ENCODE data around the gene DCLRE1B.

Gene DCLRE1B

DNA sequence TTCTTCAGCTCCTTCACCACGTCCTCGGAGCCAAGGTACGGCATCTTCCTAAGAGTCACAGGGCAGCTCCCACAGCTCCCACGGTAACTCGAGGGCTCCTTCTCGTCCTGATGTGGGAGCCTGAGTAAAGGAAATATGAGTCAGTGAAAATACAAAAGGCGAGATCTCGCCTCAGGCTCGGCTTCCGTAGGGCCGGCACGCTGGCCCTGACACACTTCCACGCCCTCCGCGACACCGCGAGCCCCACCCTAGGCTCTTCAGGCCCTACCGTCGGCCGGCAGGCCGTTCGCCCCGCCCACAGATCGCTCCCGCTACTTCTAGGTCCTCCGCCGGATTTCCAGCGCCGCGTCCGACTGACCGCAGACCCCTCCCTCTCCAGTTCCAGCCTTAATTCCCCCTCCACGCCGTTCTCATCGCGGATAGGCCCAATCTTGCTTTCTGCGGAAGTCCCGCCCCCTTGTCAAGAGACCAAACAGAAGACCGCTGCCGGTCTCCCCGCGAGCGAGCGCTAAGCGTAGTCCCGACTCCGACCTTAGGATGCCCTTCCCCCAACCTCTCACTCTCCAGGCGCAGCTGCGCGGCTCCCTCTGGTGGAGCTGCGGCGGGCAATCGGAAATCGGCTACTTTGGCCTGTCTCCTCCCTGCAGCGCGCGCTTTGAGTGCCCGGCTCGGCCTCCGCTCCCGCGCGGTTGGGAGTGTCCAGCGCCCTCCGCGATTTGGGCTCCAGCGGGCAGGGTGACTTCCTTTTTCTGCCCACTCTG is at the start of gene DCLRE1B, which contains the start of gene AP4B1:
TSS of gene DCLRE1B (plus strand) at position 653 of the 761 bp plus-strand sequence. CDS start 261 bp downstream, outside the sequence.
TSS of gene AP4B1 (minus strand) at position 126 of the 761 bp plus-strand sequence. CDS start at position 44, 82 bp downstream.
- DNase-seq: peak; percentile 99 to 100

DNA sequence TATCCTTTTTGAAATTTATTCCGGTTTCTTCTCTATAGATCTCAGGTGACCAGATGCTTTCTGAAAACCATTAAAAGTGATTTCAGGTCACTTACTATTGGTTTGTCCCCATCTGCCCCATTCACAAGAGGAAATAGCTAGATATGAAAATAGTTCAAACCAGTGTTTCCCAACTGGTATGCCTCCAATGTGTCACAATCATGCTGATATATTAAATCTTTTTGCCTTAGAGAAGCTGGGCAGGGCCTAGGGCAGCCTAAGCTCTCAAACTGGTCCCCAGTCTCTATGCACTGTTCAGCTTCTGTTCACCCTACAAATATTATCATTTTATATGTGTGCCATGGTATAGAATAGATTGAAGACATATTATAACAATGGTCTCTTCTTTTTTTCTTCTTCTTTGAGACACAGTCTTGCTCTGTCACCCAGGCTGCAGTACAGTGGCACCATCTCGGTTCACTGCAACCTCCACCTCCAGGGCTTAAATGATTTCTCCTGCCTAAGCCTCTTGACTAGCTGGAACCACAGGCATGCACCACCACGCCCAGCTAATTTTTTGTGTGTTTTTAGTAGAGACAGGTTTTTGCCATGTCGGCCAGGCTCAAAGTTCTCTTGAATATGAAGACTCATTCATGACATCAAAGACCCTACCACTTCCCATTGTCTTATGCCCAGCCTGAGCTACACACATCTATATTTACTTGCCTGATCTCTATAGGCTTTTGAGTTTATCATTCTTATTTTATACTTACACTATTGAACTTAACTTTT is 49.3 kb upstream of the DCLRE1B start:
- DNase-seq: no peak

DNA sequence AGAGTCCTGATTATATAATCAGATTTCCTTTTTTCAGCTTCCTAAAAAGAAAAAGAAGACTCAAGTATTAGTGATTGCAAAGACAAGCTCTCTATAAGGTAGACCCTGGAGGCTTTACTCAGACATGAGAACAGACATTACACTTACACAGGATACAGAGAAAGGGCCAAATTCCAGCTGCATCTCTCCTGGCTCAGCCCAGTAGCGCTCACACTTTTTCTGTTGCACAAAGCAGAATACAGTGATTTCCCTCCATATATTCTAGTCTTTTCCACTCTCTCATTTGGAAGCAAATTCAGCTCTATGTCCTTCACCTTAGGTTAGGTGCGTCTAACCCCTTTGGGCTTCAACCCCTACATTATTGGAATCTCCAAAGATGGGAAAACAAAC is 48.7 kb upstream of the DCLRE1B start:
- no peak for DNase-seq

DNA sequence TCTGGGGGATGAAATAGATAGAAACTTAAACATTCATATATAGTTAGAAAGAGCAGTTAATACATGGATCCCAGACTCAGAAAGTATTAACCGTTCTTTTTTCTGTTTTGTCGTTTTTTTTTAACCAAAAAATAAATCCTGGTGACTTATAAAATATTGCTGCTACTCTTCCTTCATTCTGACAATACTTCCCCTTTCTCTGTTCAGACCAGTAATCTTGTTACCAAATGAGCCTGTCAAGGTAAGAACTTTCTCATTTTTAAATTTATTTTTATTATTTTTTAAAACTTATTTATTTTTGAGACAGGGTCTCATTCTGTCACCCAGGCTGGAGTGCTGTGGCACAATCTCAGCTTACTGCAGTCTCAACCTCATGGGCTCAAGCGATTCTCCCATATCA is 47.4 kb upstream of the DCLRE1B start:
- DNase-seq: no peak

DNA sequence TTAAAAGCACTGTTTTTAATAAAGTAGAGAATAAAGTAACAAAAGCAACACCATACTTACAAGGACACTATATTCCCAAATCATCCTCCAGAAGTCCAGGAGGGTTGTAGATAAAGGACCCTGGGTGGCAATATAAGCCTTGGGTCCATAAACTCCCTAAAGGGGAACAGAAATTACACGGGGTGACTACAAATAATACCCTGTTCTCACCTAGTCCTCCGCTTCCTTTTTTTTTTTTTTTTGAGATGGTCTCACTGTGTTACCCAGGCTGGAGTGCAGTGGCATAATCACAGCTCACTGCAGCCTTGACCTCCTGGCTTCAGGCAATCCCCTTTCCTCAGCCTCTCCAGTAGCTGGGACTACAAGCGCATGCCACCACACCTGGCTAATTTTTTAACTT is 46.7 kb upstream of the DCLRE1B start:
- no peak for DNase-seq

DNA sequence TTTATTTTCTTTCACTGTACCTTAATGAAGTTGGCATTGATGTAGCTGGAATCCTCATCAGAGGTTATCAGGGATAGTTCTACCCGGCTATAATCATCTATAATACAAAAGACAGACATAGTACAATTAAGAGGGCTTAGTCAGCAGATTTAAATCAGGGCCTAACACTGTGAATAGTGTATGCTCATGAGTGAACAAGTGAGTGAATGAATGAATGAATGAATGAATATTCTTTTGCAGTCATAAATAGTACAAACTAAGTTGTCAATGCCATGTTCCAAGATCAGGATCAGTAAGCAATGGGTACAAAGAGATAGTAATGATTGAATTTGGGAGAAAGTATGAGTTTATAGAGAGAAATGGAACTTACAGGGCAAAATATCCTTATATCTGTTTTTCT is 46.1 kb upstream of the DCLRE1B start:
- DNase-seq: no peak

DNA sequence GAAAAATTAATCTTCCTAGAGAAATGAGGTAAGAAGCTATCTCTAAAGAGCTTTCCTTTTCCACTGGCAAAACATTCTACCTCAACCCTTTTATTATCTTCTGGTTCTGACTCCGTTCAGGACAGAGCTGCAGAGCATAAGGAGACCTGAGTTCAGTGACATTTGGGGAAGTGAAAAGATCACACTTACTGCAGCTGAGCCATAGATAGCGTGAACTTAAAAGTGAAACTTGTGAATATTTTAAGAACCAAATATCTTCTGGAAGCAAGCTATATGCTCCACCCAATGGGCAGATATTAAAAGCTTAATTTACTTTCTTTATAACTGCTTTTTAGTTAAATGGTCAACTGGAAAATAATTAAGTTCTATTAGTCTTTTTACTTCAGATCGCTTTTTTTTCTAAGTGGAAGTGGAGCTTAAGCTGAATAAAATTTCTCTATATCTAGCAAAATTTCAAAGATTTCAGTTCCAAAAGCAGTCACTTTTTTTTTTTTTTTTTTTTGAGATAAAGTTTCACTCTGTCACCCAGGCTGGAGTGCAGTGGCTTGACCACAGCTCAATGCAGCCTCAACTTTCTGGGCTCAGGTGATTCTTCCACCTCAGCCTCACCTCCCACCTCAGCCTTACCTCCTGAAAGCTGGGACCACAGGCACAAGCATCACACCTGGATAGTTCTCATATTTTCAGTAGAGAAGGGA is 45.5 kb upstream of the DCLRE1B start:
- no peak for DNase-seq

DNA sequence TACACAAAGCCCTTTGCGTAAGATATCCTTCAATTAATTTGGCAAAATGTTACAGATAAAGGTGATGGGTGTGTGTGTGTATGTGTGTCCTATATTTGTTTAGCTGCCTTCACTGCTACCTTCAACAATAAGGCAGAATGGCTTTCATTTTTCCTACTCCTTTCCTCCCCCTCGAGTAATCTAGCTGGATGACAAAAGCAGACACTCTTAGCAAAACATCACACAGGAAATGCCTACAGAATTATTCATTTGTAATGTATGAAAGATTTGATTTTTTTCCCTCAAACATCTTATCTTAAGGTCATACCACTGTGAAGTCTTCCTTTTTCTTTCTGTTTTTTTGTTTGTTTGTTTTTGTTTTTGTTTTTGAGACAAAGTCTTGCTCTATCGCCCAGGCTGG is 44.2 kb upstream of the DCLRE1B start:
- DNase-seq: no peak

DNA sequence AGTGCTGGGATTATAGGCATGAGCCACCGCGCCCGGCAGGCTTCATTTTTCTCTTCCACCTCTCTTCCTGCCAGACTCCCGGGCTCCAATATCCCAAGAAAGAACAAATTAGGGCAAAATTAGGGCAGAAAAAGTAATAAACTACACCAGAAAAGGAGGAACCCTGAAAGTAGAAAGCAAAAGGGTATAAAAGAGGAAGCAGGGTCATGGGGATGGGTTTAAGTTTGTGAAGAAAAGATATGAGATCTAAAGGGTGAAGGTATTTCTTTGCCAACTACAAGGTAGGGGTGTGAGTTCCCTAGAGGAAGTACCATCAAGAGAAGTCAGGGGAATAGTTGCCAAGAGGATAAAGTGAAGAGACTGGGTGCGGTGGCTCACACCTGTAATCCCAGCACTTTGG is 43.5 kb upstream of the DCLRE1B start:
- DNase-seq: no peak

DNA sequence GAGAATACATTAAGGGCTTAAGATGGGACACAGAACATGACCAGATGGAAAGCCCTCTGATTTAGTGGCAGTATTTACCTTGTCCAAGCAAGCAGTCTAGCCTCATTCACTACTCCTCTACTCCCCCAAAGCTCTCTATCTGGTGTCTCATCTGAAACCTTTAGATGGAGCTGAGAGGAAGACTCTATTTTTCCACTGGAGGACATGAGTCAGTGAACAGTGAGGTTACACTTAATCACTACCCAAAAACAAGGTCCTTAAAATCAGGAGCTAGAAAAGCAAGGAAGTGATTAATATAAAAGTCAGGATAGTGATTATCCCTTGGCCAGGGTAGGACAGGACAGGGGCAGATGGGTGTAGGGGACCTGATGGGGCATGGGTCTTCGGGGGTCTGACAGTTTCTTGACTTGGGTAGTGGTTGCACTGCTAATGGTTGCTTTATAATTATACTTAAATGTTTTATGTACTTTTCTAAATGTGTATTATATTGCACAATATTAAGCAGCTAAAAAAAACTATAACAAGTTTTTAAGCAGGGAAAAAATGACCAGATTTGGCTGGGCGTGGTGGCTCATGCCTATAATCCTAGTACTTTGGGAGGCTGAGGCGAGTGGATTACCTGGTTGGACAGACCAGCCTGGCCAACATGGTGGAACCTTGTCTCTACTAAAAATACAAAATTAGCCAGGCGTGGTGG is 36.6 kb upstream of the DCLRE1B start:
- DNase-seq: no peak

DNA sequence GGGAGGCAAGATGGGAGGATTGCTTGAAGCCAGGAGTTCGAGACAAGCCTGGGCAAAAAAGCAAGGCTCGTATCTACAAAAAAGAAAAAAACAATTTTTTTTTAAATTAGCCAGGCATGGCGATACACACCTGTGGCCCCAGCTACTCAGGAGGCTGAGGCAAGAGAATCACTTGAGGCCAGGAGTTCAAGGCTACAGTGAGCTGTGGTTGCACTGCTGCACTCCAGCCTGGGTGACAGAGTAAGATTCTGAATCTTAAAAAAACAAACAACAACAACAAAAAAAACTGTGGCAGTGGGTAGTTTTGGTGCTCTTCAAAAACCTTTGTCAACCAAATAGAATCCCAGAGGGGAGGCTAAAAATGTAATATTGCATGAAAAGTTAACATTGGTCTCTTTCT is 34.3 kb upstream of the DCLRE1B start:
- no peak for DNase-seq

DNA sequence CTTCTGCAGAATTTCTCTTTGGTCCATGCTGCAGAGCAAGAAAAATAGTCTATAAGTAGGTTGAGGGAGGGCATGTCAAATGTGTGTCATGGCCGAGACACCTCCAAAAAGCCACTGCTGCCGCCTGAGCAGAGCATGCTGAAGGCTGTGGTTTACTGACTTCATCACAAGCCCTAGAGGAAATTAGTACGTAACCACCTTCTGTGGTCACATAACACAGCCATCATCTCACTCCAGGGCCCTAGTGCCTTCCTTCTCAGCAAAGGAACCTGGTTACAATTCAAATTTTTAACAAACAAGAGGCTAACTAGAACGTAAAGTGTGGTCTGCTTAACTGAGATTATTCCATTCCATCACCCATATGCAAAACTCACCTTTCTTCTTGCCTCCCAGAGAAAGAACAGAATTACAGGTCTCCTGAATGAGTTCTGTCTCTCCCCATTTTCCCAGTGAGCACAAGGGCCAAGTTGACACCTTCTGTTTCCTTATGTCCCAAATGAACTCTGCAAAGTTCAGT is 33.5 kb upstream of the DCLRE1B start, which contains the start of gene PTPN22:
TSS of gene PTPN22 (minus strand) at position 116 of the 517 bp plus-strand sequence.
- DNase-seq: no peak

DNA sequence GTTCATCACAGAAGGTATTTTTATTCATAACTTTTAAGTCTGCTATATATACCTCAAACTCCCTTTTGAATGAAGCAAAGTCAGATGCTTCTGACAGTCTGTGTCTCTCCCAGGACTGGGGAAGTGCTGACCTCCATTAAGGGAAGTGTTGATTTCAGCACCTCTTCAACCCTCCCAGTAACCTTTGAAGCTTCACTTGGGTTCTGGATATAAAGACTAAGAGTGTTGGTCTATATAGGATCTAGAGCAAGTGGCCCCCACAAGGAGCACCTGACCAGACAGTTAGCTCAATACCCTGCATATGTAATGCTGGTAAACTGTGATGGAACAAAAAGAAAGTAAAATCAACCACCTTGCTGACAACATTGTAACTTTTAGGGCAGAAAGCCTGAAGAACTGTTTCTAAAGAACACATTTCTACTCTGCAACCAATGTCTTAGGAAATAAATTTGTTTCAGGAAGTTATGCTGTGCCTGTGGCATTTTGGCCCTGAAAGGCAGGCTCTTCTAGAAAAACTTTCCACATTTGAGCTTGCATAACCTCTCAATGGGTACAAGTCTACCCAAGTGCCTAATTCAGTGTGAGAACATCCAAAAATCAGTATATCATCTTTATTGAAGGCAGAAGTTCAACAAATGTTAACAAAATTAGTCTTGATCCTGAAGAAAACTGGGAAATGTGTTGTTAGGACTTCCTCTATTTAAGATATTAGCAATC is 32.7 kb upstream of the DCLRE1B start:
- DNase-seq: no peak

DNA sequence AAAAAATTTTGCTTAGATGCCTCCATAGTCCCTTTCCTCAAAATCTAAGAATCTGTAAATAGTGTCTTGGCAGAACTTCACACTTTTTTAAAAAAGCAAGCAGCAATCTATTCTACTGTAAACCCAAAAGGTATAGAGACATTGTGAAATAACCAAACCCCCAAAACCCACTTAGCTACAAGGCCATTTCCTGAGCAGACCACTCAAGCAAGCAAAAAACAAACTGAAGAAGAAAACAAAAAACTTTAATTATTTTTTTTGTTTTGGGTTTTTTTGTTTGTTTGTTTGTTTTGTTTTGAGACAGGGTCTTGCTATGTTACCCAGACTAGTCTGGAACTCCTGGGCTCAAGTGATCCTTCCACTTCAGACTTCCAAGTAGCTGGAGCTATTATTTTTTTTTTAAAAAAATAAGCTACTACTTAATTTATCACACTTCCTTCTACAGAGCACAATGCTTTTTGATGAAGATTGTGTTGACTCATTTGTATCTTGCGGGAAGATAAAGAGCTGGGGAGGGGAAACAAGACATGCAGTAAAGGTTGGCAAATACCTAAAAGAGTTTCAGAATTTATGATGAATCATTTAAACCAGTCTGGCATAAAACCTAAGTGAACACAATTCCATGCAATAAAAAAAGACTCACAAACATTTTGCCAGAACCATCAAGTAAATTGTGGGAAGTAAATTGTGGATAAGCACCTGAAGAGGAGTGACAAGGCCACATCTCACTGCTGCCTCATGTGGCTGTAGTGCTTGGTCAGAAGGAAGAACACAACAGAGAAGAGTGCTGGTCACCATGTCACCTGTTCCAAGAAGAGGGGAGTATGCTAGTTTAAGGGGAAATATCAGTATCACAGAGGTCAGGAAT is 30.9 kb upstream of the DCLRE1B start:
- DNase-seq: no peak

DNA sequence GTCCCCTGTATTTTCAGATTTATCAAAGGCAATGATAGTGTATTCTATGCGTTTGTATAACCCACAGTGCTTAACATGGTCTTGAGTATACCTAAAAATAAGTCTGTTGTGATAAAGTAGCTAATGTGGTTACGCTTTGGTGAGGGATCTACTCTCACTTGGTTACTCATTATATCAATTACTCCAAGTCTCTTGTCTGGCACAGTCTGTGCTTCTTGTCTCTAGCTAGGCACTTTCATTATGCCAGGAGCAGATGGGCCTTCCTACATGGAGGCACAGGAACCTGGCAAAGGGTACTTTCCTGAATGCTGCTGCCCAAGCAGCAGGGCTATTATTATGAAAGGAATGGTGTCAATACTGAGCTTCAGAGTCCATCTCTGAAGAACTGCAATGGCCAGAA is 29.4 kb upstream of the DCLRE1B start:
- peak in 1 of 2 experiments; percentile 84 for DNase-seq

DNA sequence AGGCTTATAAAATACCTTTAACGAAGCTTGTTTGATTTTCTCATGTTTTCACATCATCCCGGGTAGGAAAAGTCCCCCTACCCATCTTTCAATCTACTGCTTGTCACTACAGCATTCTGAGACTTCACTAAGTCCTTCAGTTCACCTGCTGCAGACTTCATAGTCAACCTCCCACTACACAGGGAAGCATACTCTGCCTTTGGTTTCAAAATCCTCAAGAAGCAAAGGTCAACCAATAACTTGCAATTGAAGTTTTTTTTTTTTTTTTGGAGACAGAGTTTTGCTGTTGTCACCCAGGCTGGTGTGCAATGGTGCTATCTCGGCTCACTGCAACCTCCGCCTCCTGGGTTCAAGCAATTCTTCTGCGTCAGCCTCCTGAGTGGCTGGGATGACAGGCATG is 28.9 kb upstream of the DCLRE1B start:
- no peak for DNase-seq

DNA sequence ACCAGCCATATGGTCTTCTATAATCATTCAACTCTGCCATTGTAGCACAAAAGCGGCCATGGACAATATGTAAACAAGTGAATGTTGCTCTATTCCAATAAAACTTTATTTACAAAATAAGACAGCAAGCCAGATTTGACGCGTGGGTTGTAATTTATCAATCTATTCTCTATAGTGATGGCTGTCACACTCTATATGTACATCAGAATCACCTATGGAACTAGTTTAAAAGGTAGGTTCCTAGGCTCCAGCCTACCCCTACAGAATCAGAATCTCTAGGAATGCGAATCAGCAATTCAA is 25.4 kb upstream of the DCLRE1B start:
- no peak for DNase-seq

DNA sequence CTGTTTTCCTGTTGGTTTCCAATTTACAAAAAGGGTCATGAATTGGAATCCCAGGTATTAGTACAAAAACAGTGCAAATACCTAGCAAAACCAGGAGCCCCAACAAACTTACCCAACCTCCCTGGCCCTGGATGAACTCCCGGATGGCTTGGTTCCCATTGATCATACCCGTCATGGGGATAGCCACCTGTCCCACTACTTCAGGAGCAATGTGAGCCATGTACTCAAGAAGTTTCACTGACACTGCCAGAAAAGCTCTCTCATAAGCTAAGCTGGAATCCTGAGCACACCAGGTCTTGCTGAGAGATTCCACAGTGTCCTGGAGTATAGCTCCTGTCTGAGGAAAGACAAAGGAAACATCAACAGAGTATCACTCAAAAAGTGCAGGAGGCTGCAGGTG is 23.5 kb upstream of the DCLRE1B start:
- peak in 1 of 2 experiments; percentile 12 for DNase-seq

DNA sequence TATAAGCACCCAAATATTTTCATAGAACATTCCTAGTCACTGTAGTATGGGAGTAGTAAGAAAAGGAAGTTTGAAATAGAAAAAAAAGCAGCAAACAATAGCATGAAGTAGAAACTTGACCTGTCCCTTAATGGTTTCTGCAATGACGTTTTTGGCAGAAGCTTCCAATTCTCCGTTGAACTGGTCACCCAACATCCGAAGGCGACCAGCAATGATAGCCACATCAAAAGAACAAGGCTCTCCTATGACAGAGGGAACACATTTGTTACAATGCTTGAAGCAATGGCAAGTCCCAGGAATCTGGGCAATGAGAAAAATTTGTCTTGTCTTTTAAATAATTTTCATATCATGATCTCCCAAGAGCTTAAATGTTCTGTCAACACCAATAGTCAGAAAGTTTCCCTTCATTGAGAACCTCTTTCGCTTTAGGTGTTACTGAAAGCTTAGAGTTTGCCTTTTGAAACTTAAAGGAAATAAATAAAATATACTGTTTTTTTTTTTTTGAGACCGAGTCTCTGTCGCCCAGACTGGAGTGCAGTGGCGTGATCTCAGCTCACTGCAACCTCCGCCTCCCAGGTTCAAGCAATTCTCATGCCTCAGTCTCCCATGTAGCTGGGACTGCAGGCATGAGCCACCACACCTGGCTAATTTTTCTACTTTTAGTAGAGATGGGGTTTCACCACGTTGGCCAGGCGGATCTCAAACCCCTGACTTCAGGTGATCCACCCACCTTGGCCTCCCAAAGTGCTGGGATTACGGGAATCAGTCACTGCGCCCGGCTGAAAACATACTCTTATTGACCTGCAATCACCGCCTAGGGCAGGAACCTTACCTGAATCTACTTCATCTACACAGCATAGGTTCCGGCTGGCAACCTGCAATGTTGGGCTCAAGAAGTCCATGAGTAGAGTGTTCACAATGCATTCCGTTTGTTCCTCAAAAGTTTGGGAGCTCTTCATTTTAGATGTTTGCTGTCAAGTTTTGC is 18.4 kb upstream of the DCLRE1B start:
- no peak for DNase-seq

Measured in NCI-H446 (cell line).